ENCODE measurements around the gene ABCG8.

ABCG8 gene

GRCh38 chr2:43894743-43895142, 56.0 kb downstream of the ABCG8 start:
- H3K4me3 ChIP-seq (ENCODE audit: low read depth, low read length): no peak overlapping the region
- CTCF ChIA-PET: interaction anchor here (3.6 kb wide), 1 partner anchor 17 kb away, joined by 13 read pairs; no protein-coding TSS in a partner anchor
- POLR2A ChIA-PET: no interaction called here
- DNase-seq (ENCODE audit: low read depth, low spot score): no peak
- no peak for TF ChIP-seq CTCF (IDR thresholded peaks at IDR 0.05; ENCODE audit: insufficient read depth, low read length, missing control alignments)

DNA sequence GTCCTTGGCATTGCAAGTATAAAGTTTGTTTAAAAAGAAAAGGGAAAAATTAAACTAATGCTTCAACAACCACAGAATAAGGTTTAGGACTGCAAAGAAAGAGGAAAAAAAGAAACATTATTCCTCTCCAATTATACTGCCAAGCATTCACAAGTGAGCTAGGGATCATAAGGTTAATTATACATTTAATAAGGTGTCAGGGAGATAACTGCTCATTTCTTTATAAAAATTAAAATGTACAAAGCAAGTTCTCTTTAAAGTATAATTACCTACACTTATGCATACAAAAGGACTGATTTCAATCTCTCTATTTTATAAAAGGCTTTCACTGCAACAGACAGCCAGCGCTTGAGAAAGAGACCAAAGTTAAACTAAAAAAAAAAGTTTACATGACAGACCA, 58.1 kb downstream of the ABCG8 start:
- no peak for TF ChIP-seq CTCF (IDR thresholded peaks at IDR 0.05; ENCODE audit: insufficient read depth, low read length, missing control alignments)
- ChIA-PET POLR2A (no interaction called here), CTCF (interaction anchor here (0.6 kb wide), 1 partner anchor 9 kb away, joined by 3 read pairs; no protein-coding TSS in a partner anchor)
- no peak for DNase-seq (ENCODE audit: low read depth, low spot score)
- no peak overlapping the region for H3K4me3 ChIP-seq (ENCODE audit: low read depth, low read length)

GRCh38 chr2:43897492-43897891, 58.7 kb downstream of the ABCG8 start:
- POLR2A ChIA-PET: no interaction called here
- no peak overlapping the region for H3K4me3 ChIP-seq (ENCODE audit: low read depth, low read length)
- no peak for DNase-seq (ENCODE audit: low read depth, low spot score)
- CTCF ChIA-PET: interaction anchor here (0.6 to 1.4 kb wide), 2 partner anchors 9 to 20 kb away, joined by 3 to 5 read pairs; no protein-coding TSS in a partner anchor
- TF ChIP-seq CTCF (IDR thresholded peaks at IDR 0.05; ENCODE audit: insufficient read depth, low read length, missing control alignments): no peak

GRCh38 chr2:43898134-43898837, 59.5 kb downstream of the ABCG8 start:
- CTCF ChIA-PET: interaction anchor here (0.7 to 1.4 kb wide), 3 partner anchors 13 to 289 kb away, joined by 3 to 5 read pairs (median 3); no protein-coding TSS in a partner anchor
- POLR2A ChIA-PET: no interaction called here
- no peak overlapping the region for H3K4me3 ChIP-seq (ENCODE audit: low read depth, low read length)
- no peak for DNase-seq (ENCODE audit: low read depth, low spot score)
- no peak for TF ChIP-seq CTCF (IDR thresholded peaks at IDR 0.05; ENCODE audit: insufficient read depth, low read length, missing control alignments)

- DNase-seq (ENCODE audit: low read depth, low spot score): no peak
- no peak overlapping the region for H3K4me3 ChIP-seq (ENCODE audit: low read depth, low read length)
- POLR2A ChIA-PET: no interaction called here
- no peak for TF ChIP-seq CTCF (IDR thresholded peaks at IDR 0.05; ENCODE audit: insufficient read depth, low read length, missing control alignments)
- CTCF ChIA-PET: interaction anchor here (0.7 to 1.4 kb wide), 3 partner anchors 14 to 289 kb away, joined by 3 to 5 read pairs (median 3); no protein-coding TSS in a partner anchor
Measured at GRCh38 chr2:43898838-43899346, 60.1 kb downstream of the ABCG8 start.

DNA sequence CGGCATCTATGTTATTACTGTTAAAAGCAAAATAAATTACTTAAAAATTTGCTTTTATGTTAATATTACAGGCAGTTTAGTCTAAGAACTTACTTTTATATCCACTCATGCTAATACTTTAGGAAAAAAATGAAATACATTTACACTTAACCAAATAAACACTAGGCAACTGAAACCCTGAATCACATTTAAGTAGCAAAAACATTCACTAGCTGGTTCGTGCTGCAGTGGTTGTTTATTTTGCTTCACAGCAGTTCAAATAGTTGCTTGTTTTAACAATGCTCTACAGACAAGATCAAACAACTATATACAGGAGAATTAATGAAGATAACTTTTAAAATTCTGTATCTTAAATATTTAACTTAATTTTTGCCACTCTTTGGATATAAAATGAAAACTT, 60.8 kb downstream of the ABCG8 start:
- TF ChIP-seq CTCF (IDR thresholded peaks at IDR 0.05; ENCODE audit: insufficient read depth, low read length, missing control alignments): no peak
- no peak overlapping the region for H3K4me3 ChIP-seq (ENCODE audit: low read depth, low read length)
- no peak for DNase-seq (ENCODE audit: low read depth, low spot score)
- ChIA-PET POLR2A (no interaction called here), CTCF (interaction anchor here (1.0 kb wide), 1 partner anchor 15 kb away, joined by 3 read pairs; no protein-coding TSS in a partner anchor)

Data from AG04449 (cell line).